K562 (cell line): Measurements from ENCODE around the gene RSPH1. TPM values are rescaled to one million over a fixed set of nuclear protein-coding genes. Genes with fewer than 3 reads are reported as not detected.

ENCODE experiments used
- ATAC-seq: fragments of 200-7000 bp; cut with Tn5 transposase; 3 replicates; pipeline ENCODE4 v1.9.1; 2020; ENCODE audit warnings: moderate library complexity
- BruUV-seq: library from RNA; stranded (reverse); fragments of 400-500 nt; replicated peaks from 2 replicates; lab custom pipeline; 2021; lab: Mats Ljungman, UMichigan
- CTCF ChIA-PET: fragments of 300-600 bp; formaldehyde crosslinking; extraction: SDS; loops from one replicate; lab custom pipeline; 2021; ENCODE audit warnings: low intra/inter-chr PET ratio; lab: Yijun Ruan, JAX
- POLR2A ChIA-PET: fragments of 300-600, 350-650 bp; sonication (Branson Sonifier 250); formaldehyde crosslinking; extraction: SDS; loops from one replicate; lab custom pipeline; 2021; ENCODE audit warnings: antibody characterized with exemption, inconsistent platforms; lab: Yijun Ruan, JAX
- DNase-seq, 4 experiments: peaks; one replicate each; pipeline versions ENCODE4 v3.0.0 to v3.0.0-alpha.2; 2011 to 2018; ENCODE audit warnings: low spot score in 3 of 4, mixed read lengths in 3 of 4; ENCODE audit errors: extremely low read depth in 1 of 4
- FAIRE-seq: peaks from 2 replicates; lab custom pipeline; 2011; peaks lifted over from hg19 to GRCh38; lab: Jason Lieb, UNC
- H2AFZ ChIP-seq: 2 replicates; pipeline ENCODE4 v1.6.0; 2011; ENCODE audit warnings: low read depth, low read length, control low read depth, inconsistent platforms
- H3K27ac ChIP-seq: fragments of 200-600 bp; 3 replicates; pipeline ENCODE4 v1.8.0; 2011; ENCODE audit warnings: low read depth, mild to moderate bottlenecking, control low read depth, inconsistent platforms, low read length, moderate library complexity, mixed read lengths; ENCODE audit errors: extremely low read depth
- H3K27me3 ChIP-seq, 2 experiments: fragments of 300-600 bp in 1 of 2; 2 replicates in 1 of 2; 3 replicates in 1 of 2; pipeline versions ENCODE4 v1.6.0 to v1.8.0; 2011; ENCODE audit warnings: inconsistent platforms in 2 of 2, low read length in 2 of 2, mild to moderate bottlenecking in 1 of 2, mixed read lengths in 1 of 2, moderate library complexity in 1 of 2; ENCODE audit not compliant: control insufficient read depth in 2 of 2, insufficient read depth in 2 of 2
- H3K36me3 ChIP-seq: fragments of 300-600 bp; 3 replicates; pipeline ENCODE4 v1.8.0; 2011; ENCODE audit warnings: mild to moderate bottlenecking, low read length, inconsistent platforms; ENCODE audit not compliant: control insufficient read depth, insufficient read depth
- H3K4me1 ChIP-seq, 2 experiments: fragments of 200-600 bp in 1 of 2; replicated peaks in 1 of 2; 2 replicates in 1 of 2; 3 replicates in 1 of 2; pipeline versions ENCODE4 v1.5.1 to v1.8.0; 2011; ENCODE audit warnings: inconsistent platforms in 2 of 2, low read length in 2 of 2, mild to moderate bottlenecking in 1 of 2, mixed read lengths in 1 of 2, moderate library complexity in 1 of 2; ENCODE audit not compliant: control insufficient read depth in 2 of 2, insufficient read depth in 2 of 2
- H3K4me2 ChIP-seq: 2 replicates; pipeline ENCODE4 v1.6.1; 2011; ENCODE audit warnings: low read length, control low read depth, inconsistent platforms, mixed read lengths; ENCODE audit not compliant: insufficient read depth
- H3K4me3 ChIP-seq: fragments of 200-600 bp; sonication (generic), shearing (Covaris generic); 2 replicates; pipeline ENCODE4 v1.5.1; 2016; ENCODE audit warnings: control low read depth, inconsistent platforms
- H3K79me2 ChIP-seq: fragments of 200-600 bp; 3 replicates; pipeline ENCODE4 v1.8.0; 2011; ENCODE audit warnings: low read length, inconsistent platforms; ENCODE audit not compliant: control insufficient read depth, insufficient read depth
- H3K9ac ChIP-seq, 2 experiments: 2 replicates each; pipeline versions ENCODE4 v1.6.0 to v1.6.1; 2011; ENCODE audit warnings: low read depth in 2 of 2, low read length in 2 of 2, control low read depth in 1 of 2, inconsistent platforms in 1 of 2, mild to moderate bottlenecking in 1 of 2, mixed read lengths in 1 of 2; ENCODE audit not compliant: insufficient read depth in 1 of 2
- H3K9me1 ChIP-seq: one replicate; pipeline ENCODE4 v1.6.0; 2011; ENCODE audit warnings: inconsistent platforms, mild to moderate bottlenecking, low read length, moderate library complexity; ENCODE audit not compliant: control insufficient read depth, insufficient read depth
- H3K9me3 ChIP-seq: replicated peaks from 2 replicates; pipeline ENCODE4 v1.5.1; 2011; ENCODE audit warnings: low read depth, low read length, inconsistent platforms; ENCODE audit not compliant: control insufficient read depth, insufficient read depth
- H4K20me1 ChIP-seq: replicated peaks from 2 replicates; pipeline ENCODE4 v1.6.1; 2011; ENCODE audit warnings: low read length, inconsistent platforms, mixed read lengths; ENCODE audit not compliant: control insufficient read depth, insufficient read depth
- CREBBP ChIP-seq: IDR thresholded peaks from one replicate; pipeline ENCODE4 v1.6.1; 2012; ENCODE audit warnings: low read depth, mild to moderate bottlenecking, control low read depth, inconsistent platforms, low read length
- SP2 ChIP-seq: IDR thresholded peaks from 2 replicates; pipeline ENCODE4 v1.6.1; 2011; ENCODE audit warnings: mild to moderate bottlenecking, low read depth, low read length, moderate library complexity; ENCODE audit not compliant: poor library complexity, severe bottlenecking; ENCODE audit errors: extremely low read depth
- ZNF140 ChIP-seq: fragments of 250-450 bp; sonication (Bioruptor Pico); IDR thresholded peaks from 2 replicates; pipeline ENCODE4 v1.8.0; 2021; ENCODE audit warnings: moderate library complexity, mild to moderate bottlenecking, inconsistent platforms
- in situ Hi-C: fragments of 300-500 bp; cut with MboI; formaldehyde crosslinking; loops from 4 replicates; pipeline ENCODE4 v1.15.0; 2018; ENCODE audit warnings: inconsistent platforms, mixed read lengths
- intact Hi-C: fragments of 100-400 bp; cut with micrococcal nuclease; formaldehyde crosslinking; loops from 2 replicates; pipeline ENCODE4 v1.14.2; 2022
- polyA plus RNA-seq, 8 experiments: library from polyadenylated mRNA; depleted of rRNA in 4 of 8; stranded (reverse) in 5 of 8; unstranded in 3 of 8; fragments of >200 nt; fragmentation: Nextera tagmentation in 2 of 8; fragmentation: Illumina TruSeq in 1 of 8; extraction: Ambion mirVana in 2 of 8; extraction: Trizol in 1 of 8; gene quantifications; 2 replicates each; pipeline versions ENCODE4 v1.2.1 to v1.2.3, GENCODE V29; 2011 to 2014; ENCODE audit warnings: inconsistent platforms in 1 of 8, missing spikeins in 1 of 8
- total RNA-seq, 7 experiments: library from RNA; depleted of rRNA in 6 of 7; stranded (reverse); fragments of >200 nt in 6 of 7; fragmentation: Illumina TruSeq in 2 of 7; extraction: Trizol in 2 of 7; gene quantifications; 2 replicates each; pipeline versions ENCODE4 v1.2.1 to v1.2.3, GENCODE V29; 2011 to 2021; ENCODE audit warnings: low replicate concordance in 1 of 7
- TF ChIP-seq, protein P1 (sequence below): sonication (generic); formaldehyde crosslinking; IDR thresholded peaks from 2 replicates; pipeline ENCODE4 v1.8.0; 2023; ENCODE audit warnings: missing genetic modification reagents, mild to moderate bottlenecking, borderline replicate concordance

RSPH1 gene
- total and polyA plus RNA-seq, 9 of the 15 experiments (the other 6 are each of a cell fraction or from before 2014, with no cell fraction given): 0.17 TPM; not detected in 8

DNA sequence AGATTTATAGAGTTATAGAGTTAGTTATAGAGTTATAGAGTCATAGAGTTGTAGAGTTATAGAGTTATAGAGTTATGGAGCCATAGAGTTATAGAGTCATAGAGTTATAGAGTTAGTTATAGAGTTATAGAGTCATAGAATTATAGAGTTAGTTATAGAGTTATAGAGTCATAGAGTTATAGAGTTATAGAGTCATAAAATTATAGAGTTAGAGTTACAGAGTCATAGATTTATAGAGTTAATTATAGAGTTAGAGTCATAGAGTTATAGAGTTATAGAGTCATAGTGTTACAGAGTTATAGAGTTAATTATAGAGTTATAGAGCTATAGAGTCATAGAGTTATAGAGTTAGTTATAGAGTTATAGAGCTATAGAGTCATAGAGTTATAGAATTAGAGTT is 60.2 kb downstream of the RSPH1 start:
- no peaks in the 10 kb centered on the region for H3K9me3 ChIP-seq
- no peak overlapping the region for H3K27ac ChIP-seq
- H3K4me2 ChIP-seq: no peak overlapping the region
- FAIRE-seq (no peak), ATAC-seq (no peak), DNase-seq (no peak)
- no peaks in the 10 kb centered on the region for H3K9me1 ChIP-seq
- H3K36me3 ChIP-seq: no peaks in the 10 kb centered on the region
- no peaks in the 10 kb centered on the region for H3K79me2 ChIP-seq
- no peak overlapping the region for H3K9ac ChIP-seq
- peaks cover 13 to 14% of the 10 kb centered on the region in 2 experiments; a peak in 4 of 5 replicates for H3K4me1 ChIP-seq
- no peak overlapping the region for H2AFZ ChIP-seq
- ChIA-PET CTCF (no interaction called here), POLR2A (interaction anchor here (0.5 to 1.3 kb wide), 3 partner anchors 13 to 85 kb away, joined by 3 to 5 read pairs (median 3); no protein-coding TSS in a partner anchor)
- TF ChIP-seq, protein P1, sequence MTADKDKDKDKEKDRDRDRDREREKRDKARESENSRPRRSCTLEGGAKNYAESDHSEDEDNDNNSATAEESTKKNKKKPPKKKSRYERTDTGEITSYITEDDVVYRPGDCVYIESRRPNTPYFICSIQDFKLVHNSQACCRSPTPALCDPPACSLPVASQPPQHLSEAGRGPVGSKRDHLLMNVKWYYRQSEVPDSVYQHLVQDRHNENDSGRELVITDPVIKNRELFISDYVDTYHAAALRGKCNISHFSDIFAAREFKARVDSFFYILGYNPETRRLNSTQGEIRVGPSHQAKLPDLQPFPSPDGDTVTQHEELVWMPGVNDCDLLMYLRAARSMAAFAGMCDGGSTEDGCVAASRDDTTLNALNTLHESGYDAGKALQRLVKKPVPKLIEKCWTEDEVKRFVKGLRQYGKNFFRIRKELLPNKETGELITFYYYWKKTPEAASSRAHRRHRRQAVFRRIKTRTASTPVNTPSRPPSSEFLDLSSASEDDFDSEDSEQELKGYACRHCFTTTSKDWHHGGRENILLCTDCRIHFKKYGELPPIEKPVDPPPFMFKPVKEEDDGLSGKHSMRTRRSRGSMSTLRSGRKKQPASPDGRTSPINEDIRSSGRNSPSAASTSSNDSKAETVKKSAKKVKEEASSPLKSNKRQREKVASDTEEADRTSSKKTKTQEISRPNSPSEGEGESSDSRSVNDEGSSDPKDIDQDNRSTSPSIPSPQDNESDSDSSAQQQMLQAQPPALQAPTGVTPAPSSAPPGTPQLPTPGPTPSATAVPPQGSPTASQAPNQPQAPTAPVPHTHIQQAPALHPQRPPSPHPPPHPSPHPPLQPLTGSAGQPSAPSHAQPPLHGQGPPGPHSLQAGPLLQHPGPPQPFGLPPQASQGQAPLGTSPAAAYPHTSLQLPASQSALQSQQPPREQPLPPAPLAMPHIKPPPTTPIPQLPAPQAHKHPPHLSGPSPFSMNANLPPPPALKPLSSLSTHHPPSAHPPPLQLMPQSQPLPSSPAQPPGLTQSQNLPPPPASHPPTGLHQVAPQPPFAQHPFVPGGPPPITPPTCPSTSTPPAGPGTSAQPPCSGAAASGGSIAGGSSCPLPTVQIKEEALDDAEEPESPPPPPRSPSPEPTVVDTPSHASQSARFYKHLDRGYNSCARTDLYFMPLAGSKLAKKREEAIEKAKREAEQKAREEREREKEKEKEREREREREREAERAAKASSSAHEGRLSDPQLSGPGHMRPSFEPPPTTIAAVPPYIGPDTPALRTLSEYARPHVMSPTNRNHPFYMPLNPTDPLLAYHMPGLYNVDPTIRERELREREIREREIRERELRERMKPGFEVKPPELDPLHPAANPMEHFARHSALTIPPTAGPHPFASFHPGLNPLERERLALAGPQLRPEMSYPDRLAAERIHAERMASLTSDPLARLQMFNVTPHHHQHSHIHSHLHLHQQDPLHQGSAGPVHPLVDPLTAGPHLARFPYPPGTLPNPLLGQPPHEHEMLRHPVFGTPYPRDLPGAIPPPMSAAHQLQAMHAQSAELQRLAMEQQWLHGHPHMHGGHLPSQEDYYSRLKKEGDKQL (CRISPR knock-in tag): no peak
- no peak for TF ChIP-seq ZNF140 (CRISPR knock-in tag)
- TF ChIP-seq SP2: no peak
- TF ChIP-seq CREBBP: peak; percentile 97
- H3K27me3 ChIP-seq: peaks cover 0 to 4% of the 10 kb centered on the region in 2 experiments; a peak in 2 of 5 replicates
- no peaks in the 10 kb centered on the region; the same call in 1 of the 2 replicates for H4K20me1 ChIP-seq
- intact Hi-C loops (no loop called here), in situ Hi-C loops (no loop called here)
- BruUV-seq: no TSS peak
- no peak overlapping the region for H3K4me3 ChIP-seq
